HG03575 (cell line): ENCODE results near the gene TMPO.
A peak's percentile ranks its signal among the peaks of the same experiment; 100 is the strongest.
"Not testable (repeated sequence)": the region's sequence is repeated elsewhere in the genome, so short reads cannot be mapped to it uniquely, and the experiment has no call there.

ENCODE experiments used
- ATAC-seq: cut with Tn5 transposase; IDR thresholded peaks from one replicate; pipeline ENCODE4 v1.9.1; 2021; ENCODE audit not compliant: unreplicated experiment, insufficient number of reproducible peaks, low FRiP score; ENCODE audit errors: extremely low read depth

Gene TMPO

DNA sequence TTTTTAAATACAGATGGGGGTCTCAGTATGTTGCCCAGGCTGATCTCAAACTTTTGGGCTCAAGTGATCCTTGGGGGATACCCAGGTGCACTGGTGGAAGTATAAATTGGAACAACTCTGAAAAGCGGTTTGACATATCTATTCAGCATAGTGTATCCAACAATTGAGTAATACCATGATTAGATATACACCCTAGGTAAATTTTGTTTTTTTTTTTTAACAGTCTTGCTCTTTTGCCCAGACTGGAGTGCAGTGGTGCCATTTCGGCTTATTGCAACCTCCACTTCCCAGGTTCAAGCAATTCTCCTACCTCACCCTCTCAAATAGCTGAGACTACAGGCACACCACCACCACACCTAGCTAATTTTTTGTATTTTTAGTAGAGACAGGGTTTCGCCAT lies 46.5 kb downstream of the TMPO start:
- no peak for ATAC-seq

DNA sequence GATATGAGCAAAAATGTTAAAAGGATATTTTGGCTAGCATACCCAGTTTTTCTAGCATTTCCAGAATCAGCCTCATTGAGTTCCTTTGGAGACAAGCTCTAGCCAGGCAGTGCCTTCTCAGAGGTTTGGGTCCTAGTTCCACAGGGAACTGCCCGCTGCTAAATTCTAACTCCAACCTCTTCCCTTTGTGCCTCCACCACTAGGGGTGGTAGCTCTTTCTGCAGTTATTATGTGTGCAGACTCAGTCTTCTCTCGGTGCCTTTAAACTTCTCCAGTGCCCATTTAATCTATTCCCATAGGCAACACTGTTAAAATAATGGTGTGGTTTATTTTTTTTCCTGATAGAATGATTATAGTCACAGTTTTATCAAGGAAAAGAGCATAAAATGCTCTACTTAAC lies 56.6 kb downstream of the TMPO start:
- ATAC-seq, result no peak

DNA sequence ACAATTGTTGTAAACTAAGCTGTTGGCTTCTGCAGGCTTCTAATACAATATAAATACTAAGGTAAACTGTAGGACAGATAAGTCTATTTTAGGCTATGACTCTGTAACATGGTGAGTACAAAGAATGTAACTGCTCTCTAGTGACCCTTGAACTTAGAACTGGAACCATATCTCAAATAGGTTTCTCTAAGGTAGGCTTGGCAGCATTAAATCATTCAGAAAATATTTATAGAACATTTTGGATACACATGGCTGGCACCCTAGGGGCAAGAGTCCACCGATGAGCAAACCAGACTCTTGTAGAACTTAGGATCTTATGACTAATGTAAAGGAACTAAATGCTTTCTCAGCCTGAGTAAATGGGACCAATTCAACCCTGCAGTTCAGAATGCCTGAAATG lies 58.7 kb downstream of the TMPO start:
- ATAC-seq, result no peak

DNA sequence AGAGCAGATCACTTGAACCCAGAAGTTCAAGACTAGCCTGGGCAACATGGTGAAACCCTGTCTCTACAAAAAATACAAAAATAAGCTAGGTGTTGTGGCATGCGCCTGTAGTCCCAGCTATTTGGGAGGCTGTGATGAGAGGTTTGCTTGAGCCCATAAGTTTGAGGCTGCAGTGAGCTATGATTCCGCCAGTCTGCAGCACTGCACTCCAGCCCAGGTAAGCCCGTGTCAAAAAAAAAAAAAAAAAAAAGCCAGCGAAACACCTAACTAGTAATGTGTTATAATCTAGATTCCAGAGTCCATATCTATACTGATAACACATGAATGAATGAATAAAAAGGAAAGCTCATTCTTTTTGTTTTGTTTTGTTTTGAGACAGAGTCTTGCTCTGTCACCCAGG lies 59.6 kb downstream of the TMPO start:
- ATAC-seq, result no peak

DNA sequence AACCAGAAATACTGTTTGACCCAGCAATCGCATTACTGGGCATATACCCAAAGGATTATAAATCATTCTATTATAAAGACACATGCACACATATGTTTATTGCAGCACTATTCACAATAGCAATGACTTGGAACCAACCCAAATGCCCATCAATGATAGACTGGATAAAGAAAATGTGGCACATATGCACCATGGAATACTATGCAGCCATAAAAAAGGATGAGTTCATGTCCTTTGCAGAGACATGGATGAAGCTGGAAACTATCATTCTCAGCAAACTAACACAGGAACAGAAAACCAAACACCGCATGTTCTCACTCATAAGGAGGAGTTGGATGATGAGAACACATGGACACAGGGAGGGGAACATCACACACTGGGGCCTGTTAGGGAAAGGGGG lies 61.4 kb downstream of the TMPO start:
- not testable (repeated sequence) for ATAC-seq

DNA sequence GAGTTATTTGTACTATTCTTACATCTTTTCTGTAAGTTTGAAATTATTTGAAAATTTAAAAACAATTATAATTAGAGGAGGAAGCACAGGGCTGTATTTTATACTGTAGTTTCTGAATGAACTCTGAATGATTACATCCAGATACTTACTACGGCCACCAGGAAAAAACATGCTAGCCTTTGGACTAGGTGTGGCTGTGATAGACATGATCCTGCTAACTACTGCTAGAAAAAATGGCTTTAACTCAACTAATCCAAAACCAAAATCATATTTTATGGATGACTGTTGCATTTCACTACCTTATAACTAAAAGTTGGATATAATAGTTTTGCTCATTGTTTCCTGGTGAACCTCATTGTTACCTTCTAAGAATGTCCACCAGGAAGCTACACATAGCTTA lies 63.0 kb downstream of the TMPO start:
- ATAC-seq, result no peak

DNA sequence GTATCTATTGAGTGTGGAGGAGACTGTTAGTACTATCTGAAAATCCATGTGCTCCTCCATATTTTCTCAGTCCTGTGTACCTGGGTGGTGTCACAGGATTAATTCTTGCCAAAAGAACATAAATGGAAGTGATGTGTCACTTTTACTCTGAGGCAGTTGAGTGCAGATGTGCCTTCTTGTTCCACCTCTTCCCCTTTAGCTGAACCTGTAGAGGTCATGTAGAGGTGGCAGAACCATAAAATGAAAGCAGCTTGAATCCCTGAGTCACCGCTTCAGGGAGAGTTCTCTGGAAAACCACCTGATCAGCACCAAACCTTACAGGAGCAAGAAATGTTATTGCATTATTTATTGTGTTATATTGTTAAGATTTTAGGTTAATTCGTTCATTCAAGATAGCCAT lies 63.4 kb downstream of the TMPO start:
- ATAC-seq, result no peak

DNA sequence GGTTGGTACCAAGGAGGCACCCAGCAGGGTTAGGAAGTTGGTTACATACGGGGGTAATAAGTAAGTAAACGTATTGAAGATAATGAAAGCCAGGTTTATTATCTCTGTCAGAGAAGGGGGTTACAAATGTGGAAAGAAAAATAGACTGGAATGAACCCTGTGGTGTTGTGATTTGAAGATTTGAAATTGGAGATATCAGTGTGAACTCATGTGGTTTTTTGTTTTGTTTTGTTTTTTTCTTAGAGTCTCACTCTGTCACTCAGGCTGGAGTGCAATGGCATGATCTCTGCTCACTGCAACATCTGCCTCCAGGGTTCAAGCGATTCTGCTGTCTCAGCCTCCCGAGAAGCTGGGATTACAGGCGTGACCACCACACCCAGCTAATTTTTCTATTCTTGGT lies 64.0 kb downstream of the TMPO start:
- ATAC-seq, result no peak

DNA sequence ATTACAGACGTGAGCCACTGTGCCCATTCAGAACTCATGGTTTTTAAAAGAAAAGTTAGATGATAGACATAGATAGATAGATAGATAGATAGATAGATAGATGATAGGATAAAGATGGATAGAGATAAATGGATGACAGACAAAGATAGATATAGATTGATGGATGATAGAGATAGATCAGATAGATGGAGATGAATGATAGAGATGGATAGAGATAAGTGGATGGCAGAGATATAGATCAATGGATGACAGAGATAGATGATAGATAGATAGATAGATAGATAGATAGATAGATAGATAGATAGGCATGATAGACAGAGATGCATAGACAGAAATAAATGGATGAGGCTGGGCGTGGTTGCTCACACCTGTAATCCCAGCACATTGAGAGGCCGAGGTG lies 64.4 kb downstream of the TMPO start:
- no peak for ATAC-seq

DNA sequence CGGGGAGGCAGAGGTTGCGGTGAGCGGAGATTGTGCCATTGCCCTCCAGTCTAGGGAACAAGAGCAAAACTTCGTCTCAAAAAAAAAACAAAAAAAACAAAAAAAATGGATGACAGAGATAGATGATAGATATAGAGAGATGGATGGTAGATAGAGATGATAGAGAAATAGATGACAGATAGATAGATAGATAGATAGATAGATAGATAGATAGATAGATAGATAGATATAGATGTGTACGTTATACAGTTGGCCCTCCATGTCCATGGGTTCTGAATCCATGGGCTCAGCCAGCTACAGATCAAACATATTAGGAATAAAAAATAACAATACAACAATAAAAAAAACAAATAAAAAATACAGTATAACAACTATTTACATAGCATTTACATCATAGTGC lies 65.3 kb downstream of the TMPO start:
- ATAC-seq, result no peak

DNA sequence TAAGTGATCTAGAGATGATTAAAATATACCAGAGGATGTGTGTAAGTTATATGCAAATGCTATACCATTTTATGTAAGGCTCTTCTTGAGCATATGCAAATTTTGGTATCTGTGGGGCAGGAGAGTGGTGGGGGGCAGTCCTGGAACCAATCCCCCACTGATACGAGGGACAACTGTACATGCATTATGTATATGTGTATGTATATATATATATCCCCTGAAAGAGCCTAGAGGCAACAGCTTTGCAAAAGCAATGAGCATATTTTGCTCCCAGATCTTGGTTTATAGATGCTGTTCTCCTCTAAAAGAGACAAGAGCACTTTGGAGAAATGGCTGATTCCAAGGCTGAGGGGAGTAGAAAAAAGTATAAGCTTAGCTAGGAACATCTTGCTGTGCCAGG lies 65.7 kb downstream of the TMPO start:
- ATAC-seq, result no peak

DNA sequence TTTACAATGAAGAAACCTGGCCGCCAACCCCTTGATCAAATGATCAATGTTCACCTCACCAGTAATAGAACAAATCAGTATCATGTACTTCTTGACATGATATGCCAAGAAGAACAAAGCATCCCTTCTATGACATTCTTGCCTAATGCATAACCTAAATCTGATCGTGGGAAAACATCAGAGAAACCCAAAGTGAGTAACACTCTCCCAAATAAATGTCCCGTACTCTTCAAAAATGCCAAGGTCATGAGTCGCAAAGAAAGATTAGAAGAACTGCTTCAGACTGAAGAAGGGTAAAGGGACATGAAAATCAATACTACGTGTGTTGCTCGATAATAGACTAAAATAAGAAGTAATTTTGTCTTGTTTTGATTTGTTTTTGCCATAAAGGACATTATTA lies 66.7 kb downstream of the TMPO start:
- no peak for ATAC-seq

DNA sequence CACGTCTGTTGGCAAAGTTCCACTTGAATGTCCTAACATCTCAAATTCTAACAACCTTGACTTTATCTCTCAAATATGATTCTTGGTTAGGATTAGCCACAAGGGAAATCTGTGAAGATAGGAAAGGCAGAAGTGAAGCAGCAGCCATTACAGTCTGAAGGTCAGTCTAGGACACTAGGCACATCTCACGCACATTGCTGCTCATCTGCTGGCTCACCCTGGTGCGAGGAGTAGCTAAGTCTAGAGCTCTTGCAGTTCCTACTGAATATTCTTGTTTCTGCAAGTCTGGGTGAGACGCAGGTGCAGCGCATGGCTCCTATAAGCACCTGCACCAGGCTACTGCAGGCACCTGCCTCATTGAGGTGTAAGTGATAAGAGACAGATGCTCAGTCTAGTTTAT lies 71.7 kb downstream of the TMPO start:
- ATAC-seq, result no peak

DNA sequence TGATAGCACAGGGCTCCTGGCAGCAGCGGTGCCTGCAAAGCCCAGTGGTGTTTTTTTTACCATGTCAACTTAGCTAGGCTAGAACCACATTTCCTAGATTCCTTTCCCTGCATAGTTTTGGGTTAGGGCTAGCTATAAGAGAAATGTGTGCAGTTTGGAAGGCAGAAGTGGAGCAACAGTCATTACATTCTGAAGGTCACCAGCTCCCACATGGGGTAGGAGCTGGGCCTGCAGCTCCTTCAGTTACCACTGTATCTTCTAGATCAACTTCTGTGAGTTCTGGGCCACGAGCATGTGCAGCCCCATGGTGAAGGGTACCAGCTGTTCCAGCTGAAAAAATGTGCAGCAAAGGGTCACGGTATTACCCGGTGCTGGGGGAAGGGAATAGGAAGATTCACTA lies 75.8 kb downstream of the TMPO start:
- ATAC-seq, result no peak

DNA sequence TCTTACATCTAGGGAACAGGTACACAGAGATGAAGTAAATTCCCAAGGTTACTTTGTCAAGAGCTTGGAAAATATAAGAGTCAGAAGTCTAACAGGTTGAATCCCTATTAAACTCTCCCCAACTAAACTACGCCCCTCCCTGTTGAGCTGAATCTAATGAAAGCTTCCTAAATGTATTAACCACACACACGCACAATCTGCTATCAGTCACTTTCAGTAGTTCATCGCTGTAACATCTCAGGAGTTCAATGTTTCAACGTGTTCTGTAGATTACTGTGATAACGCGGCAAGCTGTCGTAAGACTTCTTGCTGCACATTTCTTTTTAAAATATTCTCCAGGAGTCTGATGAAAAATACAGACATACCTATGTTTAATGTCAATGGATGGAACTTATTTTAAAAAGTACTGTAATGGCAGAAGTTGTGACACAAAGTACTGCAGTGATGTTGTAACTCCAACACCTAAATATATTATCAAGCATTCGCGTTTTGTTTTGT lies 77.5 kb downstream of the TMPO start:
- ATAC-seq, result no peak

DNA sequence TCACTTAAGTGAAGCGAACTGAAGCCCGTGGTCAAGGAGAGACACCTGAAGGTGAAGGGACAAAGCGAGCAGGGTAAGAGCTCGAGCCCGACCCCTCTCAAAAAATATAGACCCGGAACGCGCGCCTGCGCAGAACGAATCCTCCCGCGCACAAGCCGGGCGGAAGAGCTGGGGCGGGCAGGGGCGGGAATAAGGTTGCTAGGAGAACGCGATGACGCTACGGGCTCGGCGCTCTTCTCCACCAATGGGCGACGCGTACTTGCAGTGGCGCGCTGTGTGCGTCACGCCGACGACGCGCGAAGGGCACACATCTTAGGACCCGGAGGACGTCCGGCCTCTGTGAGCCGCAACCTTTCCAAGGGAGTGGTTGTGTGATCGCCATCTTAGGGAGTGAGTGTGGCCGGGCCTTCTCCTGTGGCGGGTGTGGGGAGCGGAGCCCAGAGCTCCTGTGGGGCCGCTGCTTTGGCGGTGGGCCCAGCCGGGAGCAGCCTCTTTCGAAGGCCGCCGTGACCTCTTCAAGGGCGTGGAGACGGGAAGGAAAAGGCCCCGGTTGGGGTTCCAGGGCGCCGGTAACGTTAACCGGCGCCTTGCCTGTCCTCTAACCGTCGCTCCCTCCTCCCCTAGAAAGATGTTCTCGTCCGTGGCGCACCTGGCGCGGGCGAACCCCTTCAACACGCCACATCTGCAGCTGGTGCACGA lies 78.1 kb downstream of the TMPO start, which contains the start of gene SLC25A3:
SLC25A3 (plus strand) TSS at position 336 of the 699 bp plus-strand sequence; CDS start at position 629, 293 bp downstream.
- peak; percentile 93 for ATAC-seq

DNA sequence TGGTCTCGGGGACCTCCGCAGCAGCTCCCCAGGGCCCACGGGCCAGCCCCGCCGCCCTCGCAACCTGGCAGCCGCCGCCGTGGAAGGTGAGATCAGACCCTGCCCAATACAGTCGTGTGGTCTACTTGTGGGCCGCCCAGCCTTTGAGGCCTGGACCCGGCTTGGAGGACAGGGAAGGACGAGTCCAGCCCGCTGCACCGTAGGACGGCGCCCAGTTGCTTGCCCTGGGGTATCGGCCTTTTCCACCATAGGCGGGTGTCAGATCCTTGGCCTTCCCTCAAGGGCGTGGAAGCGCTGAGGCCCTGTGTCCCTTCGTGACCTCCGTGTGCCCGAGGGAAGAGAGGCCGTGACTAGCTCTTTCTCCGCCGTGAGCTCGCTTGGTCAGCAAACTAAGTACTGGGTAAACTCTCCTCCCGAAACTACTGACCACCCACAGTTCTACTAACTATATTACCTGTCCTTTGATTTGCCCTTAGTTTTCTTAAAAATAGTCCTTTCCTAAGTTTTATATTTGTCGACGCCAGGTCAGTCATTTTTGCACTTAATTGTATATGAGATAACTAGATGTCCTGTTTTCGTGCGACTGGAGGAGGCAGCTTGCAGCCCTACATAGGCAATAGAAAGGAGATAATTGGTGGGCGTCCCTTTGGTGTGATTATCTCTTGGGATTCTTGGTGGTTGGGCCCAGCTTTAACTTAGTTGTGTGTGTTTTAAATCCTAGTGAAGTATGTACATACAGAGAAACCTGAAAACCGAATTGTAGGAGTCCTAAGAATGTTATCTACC lies 78.9 kb downstream of the TMPO start:
- ATAC-seq, result no peak

DNA sequence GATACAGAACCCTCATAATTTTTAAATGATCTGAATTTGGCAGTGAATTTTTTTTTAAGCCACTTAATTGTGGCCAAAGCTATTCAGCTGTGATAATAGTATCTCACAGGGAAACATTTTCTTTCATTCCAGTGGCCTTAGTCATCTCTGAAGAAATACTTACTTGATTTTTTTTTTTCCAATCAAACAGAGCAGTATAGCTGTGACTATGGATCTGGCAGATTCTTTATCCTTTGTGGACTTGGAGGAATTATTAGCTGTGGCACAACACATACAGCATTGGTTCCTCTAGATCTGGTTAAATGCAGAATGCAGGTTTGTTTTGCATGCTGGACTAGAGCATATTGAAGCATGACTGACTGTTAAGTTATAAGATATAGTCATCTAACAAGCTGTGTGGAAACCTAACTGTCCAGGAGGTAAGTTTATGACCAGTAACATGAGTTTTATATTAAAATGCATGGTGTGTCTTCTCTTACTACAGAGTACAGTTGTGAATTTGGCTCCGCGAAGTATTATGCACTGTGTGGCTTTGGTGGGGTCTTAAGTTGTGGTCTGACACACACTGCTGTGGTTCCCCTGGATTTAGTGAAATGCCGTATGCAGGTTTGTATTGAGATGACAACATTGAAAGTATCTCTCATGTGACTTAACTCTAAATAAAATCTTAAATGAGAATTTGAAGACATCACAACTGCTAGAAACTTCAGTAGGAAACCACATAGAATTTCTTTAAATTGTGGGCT lies 80.0 kb downstream of the TMPO start:
- no peak for ATAC-seq

DNA sequence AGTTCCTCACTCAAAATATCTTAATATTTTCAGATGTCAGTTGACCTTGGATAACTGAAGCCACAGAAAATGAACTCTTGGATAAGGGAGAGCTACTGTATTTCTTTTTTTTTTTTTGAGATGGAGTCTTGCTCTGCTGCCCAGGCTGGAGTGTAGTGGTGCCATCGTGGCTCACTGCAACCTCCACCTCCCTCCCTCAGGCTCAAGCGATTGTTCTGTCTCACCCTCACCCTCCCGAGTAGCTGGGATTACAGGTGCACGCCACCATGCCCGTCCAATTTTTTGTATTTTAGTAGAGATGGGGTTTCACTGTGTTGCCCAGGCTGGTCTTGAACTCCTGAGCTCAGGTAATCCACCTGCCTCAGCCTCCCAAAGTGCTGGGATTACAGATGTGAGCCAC lies 81.9 kb downstream of the TMPO start:
- not testable (repeated sequence) for ATAC-seq
